SK-N-SH treated with all-trans-retinoic acid at 6 μM for 48 hours (cell line): ENCODE measurements around the gene ZNF319.

Source experiments
- ATAC-seq: fragments of 200-7000 bp; cut with Tn5 transposase; 3 replicates; pipeline ENCODE4 v1.9.1; 2020; ENCODE audit warnings: mild to moderate bottlenecking, moderate library complexity
- ARNTL ChIP-seq: fragments of 450-650 bp; formaldehyde crosslinking; IDR thresholded peaks from 2 replicates; pipeline ENCODE4 v1.5.0; 2020; ENCODE audit warnings: low read depth, mild to moderate bottlenecking, moderate library complexity, borderline replicate concordance
- BACH2 ChIP-seq: fragments of 250-450 bp; sonication (Bioruptor Pico); IDR thresholded peaks from 2 replicates; pipeline ENCODE4 v1.9.0; 2021; ENCODE audit warnings: mild to moderate bottlenecking, borderline replicate concordance
- CREB5 ChIP-seq: fragments of 250-450 bp; sonication (Bioruptor Pico); IDR thresholded peaks from 2 replicates; pipeline ENCODE4 v1.5.1; 2020; ENCODE audit warnings: low read depth, mild to moderate bottlenecking, moderate library complexity
- CSDC2 ChIP-seq: fragments of 250-450 bp; sonication (Bioruptor Pico); IDR thresholded peaks from 2 replicates; pipeline ENCODE4 v1.5.0; 2020; ENCODE audit warnings: mild to moderate bottlenecking, moderate library complexity
- CSRNP3 ChIP-seq: fragments of 250-450 bp; sonication (Bioruptor Pico); IDR thresholded peaks from 2 replicates; pipeline ENCODE4 v1.5.1; 2021; ENCODE audit warnings: mild to moderate bottlenecking, moderate library complexity
- ESRRG ChIP-seq: fragments of 250-450 bp; sonication (Bioruptor Pico); IDR thresholded peaks from 2 replicates; pipeline ENCODE4 v1.6.1; 2021; ENCODE audit warnings: mild to moderate bottlenecking
- GLIS3 ChIP-seq: fragments of 250-450 bp; sonication (Bioruptor Pico); IDR thresholded peaks from 2 replicates; pipeline ENCODE4 v1.5.0; 2020; ENCODE audit warnings: mild to moderate bottlenecking, moderate library complexity
- ISL1 ChIP-seq: fragments of 250-450 bp; sonication (Bioruptor Pico); IDR thresholded peaks from 2 replicates; pipeline ENCODE4 v2.1.2; 2022; ENCODE audit warnings: mild to moderate bottlenecking, moderate library complexity
- OSR1 ChIP-seq: fragments of 250-450 bp; sonication (Bioruptor Pico); IDR thresholded peaks from 2 replicates; pipeline ENCODE4 v1.8.0; 2022; ENCODE audit warnings: moderate library complexity, mild to moderate bottlenecking, inconsistent platforms
- PATZ1 ChIP-seq: fragments of 250-450 bp; sonication (Bioruptor Pico); IDR thresholded peaks from 2 replicates; pipeline ENCODE4 v1.8.0; 2020; ENCODE audit warnings: mild to moderate bottlenecking, moderate library complexity, borderline replicate concordance
- POU6F1 ChIP-seq: fragments of 250-450 bp; sonication (Bioruptor Pico); IDR thresholded peaks from 2 replicates; pipeline ENCODE4 v1.8.0; 2021; ENCODE audit warnings: low read depth, mild to moderate bottlenecking, moderate library complexity, borderline replicate concordance
- PPARA ChIP-seq: fragments of 250-450 bp; sonication (Bioruptor Pico); IDR thresholded peaks from 2 replicates; pipeline ENCODE4 v1.5.0; 2020; ENCODE audit warnings: mild to moderate bottlenecking, borderline replicate concordance
- RARB ChIP-seq: fragments of 250-450 bp; sonication (Bioruptor Pico); IDR thresholded peaks from 2 replicates; pipeline ENCODE4 v1.8.0; 2021; ENCODE audit warnings: mild to moderate bottlenecking, moderate library complexity
- SNAI2 ChIP-seq: fragments of 250-450 bp; sonication (Bioruptor Pico); IDR thresholded peaks from 2 replicates; pipeline ENCODE4 v1.5.0; 2020; ENCODE audit warnings: mild to moderate bottlenecking, moderate library complexity
- TCF4 ChIP-seq: fragments of 250-450 bp; sonication (Bioruptor Pico); IDR thresholded peaks from 2 replicates; pipeline ENCODE4 v1.8.0; 2021; ENCODE audit warnings: mild to moderate bottlenecking, moderate library complexity, borderline replicate concordance
- TOX ChIP-seq: fragments of 250-450 bp; sonication (Bioruptor Pico); IDR thresholded peaks from 2 replicates; pipeline ENCODE4 v1.8.0; 2021; ENCODE audit warnings: mild to moderate bottlenecking, moderate library complexity, borderline replicate concordance
- TSHZ2 ChIP-seq: fragments of 250-450 bp; sonication (Bioruptor Pico); IDR thresholded peaks from 2 replicates; pipeline ENCODE4 v1.5.0; 2020; ENCODE audit warnings: mild to moderate bottlenecking, moderate library complexity
- ZC3H10 ChIP-seq: fragments of 250-450 bp; sonication (Bioruptor Pico); IDR thresholded peaks from 2 replicates; pipeline ENCODE4 v1.5.1; 2021; ENCODE audit warnings: mild to moderate bottlenecking, moderate library complexity
- ZFP3 ChIP-seq: fragments of 250-450 bp; sonication (Bioruptor Pico); IDR thresholded peaks from 2 replicates; pipeline ENCODE4 v1.5.0; 2020; ENCODE audit warnings: mild to moderate bottlenecking, moderate library complexity
- ZFP30 ChIP-seq: fragments of 450-650 bp; formaldehyde crosslinking; IDR thresholded peaks from 2 replicates; pipeline ENCODE4 v1.5.0; 2022; ENCODE audit warnings: mild to moderate bottlenecking, moderate library complexity
- ZNF565 ChIP-seq: fragments of 450-650 bp; formaldehyde crosslinking; conservative IDR thresholded peaks from 2 replicates; pipeline ENCODE4 v1.5.0; 2020; ENCODE audit warnings: low read depth, mild to moderate bottlenecking, moderate library complexity
- ZNF70 ChIP-seq: fragments of 450-650 bp; formaldehyde crosslinking; IDR thresholded peaks from 2 replicates; pipeline ENCODE4 v1.5.0; 2020; ENCODE audit warnings: mild to moderate bottlenecking, moderate library complexity
- ZNF8 ChIP-seq: fragments of 450-650 bp; formaldehyde crosslinking; IDR thresholded peaks from 2 replicates; pipeline ENCODE4 v1.5.0; 2020; ENCODE audit warnings: mild to moderate bottlenecking, moderate library complexity

Gene ZNF319

GRCh38 chr16:58032710-58033293 lies 32.3 kb upstream of the ZNF319 start:
- ATAC-seq = peak; percentile 53
- peak; percentile 34; the same call in 1 of the 2 replicates for TF ChIP-seq ZNF70 (CRISPR knock-in tag)
- 0 out of 2 replicates have a peak, but pooled peaks have one; percentile 60 for TF ChIP-seq PPARA (CRISPR knock-in tag)
- peak; percentile 87 for TF ChIP-seq TSHZ2 (CRISPR knock-in tag)
- TF ChIP-seq TCF4 (CRISPR knock-in tag) = peak; percentile 71; the same call in 1 of the 2 replicates
- TF ChIP-seq TOX (CRISPR knock-in tag) = no peak
- TF ChIP-seq ARNTL = no peak
- no peak for TF ChIP-seq ZC3H10 (CRISPR knock-in tag)
- no peak for TF ChIP-seq CSDC2
- no peak for TF ChIP-seq ZNF565
- TF ChIP-seq RARB (CRISPR knock-in tag) = no peak
- TF ChIP-seq ZFP30 = no peak
- TF ChIP-seq CREB5 (CRISPR knock-in tag) = no peak
- no peak for TF ChIP-seq POU6F1 (CRISPR knock-in tag)
- TF ChIP-seq GLIS3 (CRISPR knock-in tag) = no peak
- no peak for TF ChIP-seq ESRRG (CRISPR knock-in tag)
- TF ChIP-seq ISL1 (CRISPR knock-in tag) = no peak
- TF ChIP-seq ZFP3 = no peak
- peak; percentile 46; the same call in 1 of the 2 replicates for TF ChIP-seq SNAI2
- TF ChIP-seq CSRNP3 (CRISPR knock-in tag) = no peak
- no peak for TF ChIP-seq ZNF8
- TF ChIP-seq BACH2 (CRISPR knock-in tag) = no peak
- no peak for TF ChIP-seq OSR1 (CRISPR knock-in tag)
- TF ChIP-seq PATZ1 (CRISPR knock-in tag) = no peak

GRCh38 chr16:58031016-58031800 lies 30.7 kb upstream of the ZNF319 start:
- no peak for TF ChIP-seq ZNF70 (CRISPR knock-in tag)
- no peak for TF ChIP-seq POU6F1 (CRISPR knock-in tag)
- no peak for TF ChIP-seq ISL1 (CRISPR knock-in tag)
- TF ChIP-seq CSDC2 = no peak
- no peak for TF ChIP-seq ZNF565
- TF ChIP-seq PATZ1 (CRISPR knock-in tag) = no peak
- no peak for TF ChIP-seq ARNTL
- TF ChIP-seq SNAI2 = no peak
- TF ChIP-seq RARB (CRISPR knock-in tag) = no peak
- no peak for TF ChIP-seq PPARA (CRISPR knock-in tag)

More at GRCh38 chr16:58031016-58031800, 30.7 kb upstream of the ZNF319 start:
- no peak for ATAC-seq
